GM12891 (cell line): ENCODE data around the gene SLC9C1.

Experiments used
- PAX5 ChIP-seq: IDR thresholded peaks from 2 replicates; pipeline ENCODE4 v1.6.1; 2011; ENCODE audit warnings: low read length, moderate library complexity, mild to moderate bottlenecking; ENCODE audit not compliant: insufficient read depth, severe bottlenecking
- POLR2A ChIP-seq: IDR thresholded peaks from 2 replicates; pipeline ENCODE4 v1.6.1; 2011; ENCODE audit warnings: low read depth, low read length, control low read depth
- POLR2AphosphoS5 ChIP-seq: IDR thresholded peaks from 2 replicates; pipeline ENCODE4 v1.6.1; 2011; ENCODE audit warnings: low read depth, low read length, control low read depth
- POU2F2 ChIP-seq: IDR thresholded peaks from 2 replicates; pipeline ENCODE4 v1.6.1; 2011; ENCODE audit warnings: low read depth, mild to moderate bottlenecking, control low read depth, low read length, moderate library complexity
- SPI1 ChIP-seq: IDR thresholded peaks from 2 replicates; pipeline ENCODE4 v1.6.1; 2011; ENCODE audit warnings: low read depth, low read length, control low read depth
- TAF1 ChIP-seq: IDR thresholded peaks from 2 replicates; pipeline ENCODE4 v1.6.1; 2011; ENCODE audit warnings: low read depth, low read length, control low read depth

DNA sequence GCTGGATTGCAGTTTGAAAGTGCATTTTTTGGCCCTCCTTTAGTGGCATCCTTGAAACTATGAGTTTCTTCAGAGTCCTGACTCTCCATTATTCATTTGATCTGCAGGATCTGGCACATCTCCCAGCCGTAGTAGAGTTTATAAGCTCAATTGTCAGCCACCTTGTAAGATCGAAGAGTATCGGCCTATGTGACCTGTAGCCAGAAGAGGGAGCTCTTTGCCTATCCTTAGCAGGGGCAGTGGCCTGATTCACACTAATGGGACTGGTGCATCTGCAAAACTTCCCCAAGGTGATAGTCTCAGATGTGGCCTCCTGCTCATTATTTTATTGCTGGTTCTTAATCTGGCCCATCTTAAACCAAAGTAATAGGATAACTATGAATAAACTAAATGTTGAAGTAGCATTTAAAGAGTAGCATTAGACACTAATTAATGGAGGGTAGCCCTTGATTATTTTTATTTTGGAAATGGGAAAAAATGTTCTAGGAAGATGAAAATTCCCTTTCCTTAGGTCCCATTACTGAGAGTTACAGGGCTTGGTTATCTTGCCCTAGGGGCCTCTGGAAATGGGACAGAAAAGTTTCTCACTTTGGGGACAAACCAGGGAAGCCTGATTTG is 182.1 kb downstream of the SLC9C1 start:
- no peak for TF ChIP-seq TAF1
- TF ChIP-seq POLR2AphosphoS5 = no peak
- TF ChIP-seq POLR2A = no peak
- no peak for TF ChIP-seq SPI1
- no peak for TF ChIP-seq POU2F2
- TF ChIP-seq PAX5 = no peak
